HG02885 (cell line): ENCODE data around the gene CDK8.

ENCODE experiments used
- ATAC-seq: cut with Tn5 transposase; IDR thresholded peaks from one replicate; pipeline ENCODE4 v1.9.1; 2021; ENCODE audit warnings: mild to moderate bottlenecking; ENCODE audit not compliant: unreplicated experiment, poor library complexity

The CDK8 gene

GRCh38 chr13:26377038-26377437 lies 123.1 kb downstream of the CDK8 start:
- ATAC-seq: no peak

GRCh38 chr13:26378116-26378515 lies 124.2 kb downstream of the CDK8 start:
- ATAC-seq: no peak

GRCh38 chr13:26379831-26380230 lies 125.9 kb downstream of the CDK8 start:
- ATAC-seq: no peak

GRCh38 chr13:26380930-26381329 lies 127.0 kb downstream of the CDK8 start:
- ATAC-seq: no peak

- ATAC-seq: no peak
Observed at GRCh38 chr13:26382366-26382765, 128.4 kb downstream of the CDK8 start.

- ATAC-seq: no peak
Observed at GRCh38 chr13:26382835-26383234, 128.9 kb downstream of the CDK8 start.

GRCh38 chr13:26384587-26384986 lies 130.7 kb downstream of the CDK8 start:
- ATAC-seq: no peak

- no peak for ATAC-seq
Observed at GRCh38 chr13:26386026-26386425, 132.1 kb downstream of the CDK8 start.

- no peak for ATAC-seq
Observed at GRCh38 chr13:26390203-26390602, 136.3 kb downstream of the CDK8 start.

GRCh38 chr13:26400545-26400944 lies 146.6 kb downstream of the CDK8 start:
- ATAC-seq: no peak

- no peak for ATAC-seq
Observed at GRCh38 chr13:26401069-26401468, 147.1 kb downstream of the CDK8 start.

GRCh38 chr13:26401578-26402021 lies 147.7 kb downstream of the CDK8 start:
- ATAC-seq: no peak

GRCh38 chr13:26406791-26407190 lies 152.9 kb downstream of the CDK8 start:
- no peak for ATAC-seq

- ATAC-seq: no peak
Observed at GRCh38 chr13:26411206-26411605, 157.3 kb downstream of the CDK8 start.

- no peak for ATAC-seq
Observed at GRCh38 chr13:26412263-26412662, 158.3 kb downstream of the CDK8 start.

GRCh38 chr13:26412936-26413716 lies 159.2 kb downstream of the CDK8 start:
- no peak for ATAC-seq

GRCh38 chr13:26420282-26420960 lies 166.5 kb downstream of the CDK8 start:
- no peak for ATAC-seq

- ATAC-seq: no peak
Observed at GRCh38 chr13:26422036-26422435, 168.1 kb downstream of the CDK8 start.

GRCh38 chr13:26423629-26424028 lies 169.7 kb downstream of the CDK8 start:
- ATAC-seq: no peak

GRCh38 chr13:26424181-26424580 lies 170.3 kb downstream of the CDK8 start:
- ATAC-seq: no peak

- ATAC-seq: no peak
Observed at GRCh38 chr13:26425443-26426358, 171.8 kb downstream of the CDK8 start.
